C4-2B (cell line): ENCODE results near the gene FRMD4A.

Experiments
- ZFX ChIP-seq: fragments of 450-650 bp; IDR thresholded peaks from 2 replicates; pipeline ENCODE4 v1.6.1; 2017
- TF ChIP-seq, protein P1 (sequence below): fragments of 450-650 bp; conservative IDR thresholded peaks from 2 replicates; pipeline ENCODE4 v1.5.1; 2017; ENCODE audit warnings: mild to moderate bottlenecking

DNA sequence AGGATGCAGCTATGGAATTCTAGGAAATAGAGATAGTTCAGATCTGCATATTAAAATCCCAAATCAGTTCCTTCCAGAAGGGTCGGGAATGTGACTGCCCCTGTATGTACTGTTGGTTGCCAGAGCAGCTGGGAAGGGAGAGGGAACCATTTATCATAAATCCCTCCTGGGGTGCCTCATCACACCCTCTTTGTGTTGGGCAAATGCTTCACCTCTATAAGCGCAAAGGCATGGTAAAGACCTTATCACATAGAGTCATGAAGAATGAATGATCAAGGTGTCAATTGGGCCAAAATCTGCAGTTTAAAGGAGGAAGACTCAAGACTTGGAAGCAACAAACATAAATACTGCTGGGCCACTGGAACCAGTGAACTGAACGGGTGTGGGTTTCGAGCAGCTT lies 65.0 kb downstream of the FRMD4A start:
- TF ChIP-seq, protein P1, sequence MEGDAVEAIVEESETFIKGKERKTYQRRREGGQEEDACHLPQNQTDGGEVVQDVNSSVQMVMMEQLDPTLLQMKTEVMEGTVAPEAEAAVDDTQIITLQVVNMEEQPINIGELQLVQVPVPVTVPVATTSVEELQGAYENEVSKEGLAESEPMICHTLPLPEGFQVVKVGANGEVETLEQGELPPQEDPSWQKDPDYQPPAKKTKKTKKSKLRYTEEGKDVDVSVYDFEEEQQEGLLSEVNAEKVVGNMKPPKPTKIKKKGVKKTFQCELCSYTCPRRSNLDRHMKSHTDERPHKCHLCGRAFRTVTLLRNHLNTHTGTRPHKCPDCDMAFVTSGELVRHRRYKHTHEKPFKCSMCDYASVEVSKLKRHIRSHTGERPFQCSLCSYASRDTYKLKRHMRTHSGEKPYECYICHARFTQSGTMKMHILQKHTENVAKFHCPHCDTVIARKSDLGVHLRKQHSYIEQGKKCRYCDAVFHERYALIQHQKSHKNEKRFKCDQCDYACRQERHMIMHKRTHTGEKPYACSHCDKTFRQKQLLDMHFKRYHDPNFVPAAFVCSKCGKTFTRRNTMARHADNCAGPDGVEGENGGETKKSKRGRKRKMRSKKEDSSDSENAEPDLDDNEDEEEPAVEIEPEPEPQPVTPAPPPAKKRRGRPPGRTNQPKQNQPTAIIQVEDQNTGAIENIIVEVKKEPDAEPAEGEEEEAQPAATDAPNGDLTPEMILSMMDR = no peak
- TF ChIP-seq ZFX = no peak
